ENCODE measurements around the gene MSI1.

Gene MSI1

DNA sequence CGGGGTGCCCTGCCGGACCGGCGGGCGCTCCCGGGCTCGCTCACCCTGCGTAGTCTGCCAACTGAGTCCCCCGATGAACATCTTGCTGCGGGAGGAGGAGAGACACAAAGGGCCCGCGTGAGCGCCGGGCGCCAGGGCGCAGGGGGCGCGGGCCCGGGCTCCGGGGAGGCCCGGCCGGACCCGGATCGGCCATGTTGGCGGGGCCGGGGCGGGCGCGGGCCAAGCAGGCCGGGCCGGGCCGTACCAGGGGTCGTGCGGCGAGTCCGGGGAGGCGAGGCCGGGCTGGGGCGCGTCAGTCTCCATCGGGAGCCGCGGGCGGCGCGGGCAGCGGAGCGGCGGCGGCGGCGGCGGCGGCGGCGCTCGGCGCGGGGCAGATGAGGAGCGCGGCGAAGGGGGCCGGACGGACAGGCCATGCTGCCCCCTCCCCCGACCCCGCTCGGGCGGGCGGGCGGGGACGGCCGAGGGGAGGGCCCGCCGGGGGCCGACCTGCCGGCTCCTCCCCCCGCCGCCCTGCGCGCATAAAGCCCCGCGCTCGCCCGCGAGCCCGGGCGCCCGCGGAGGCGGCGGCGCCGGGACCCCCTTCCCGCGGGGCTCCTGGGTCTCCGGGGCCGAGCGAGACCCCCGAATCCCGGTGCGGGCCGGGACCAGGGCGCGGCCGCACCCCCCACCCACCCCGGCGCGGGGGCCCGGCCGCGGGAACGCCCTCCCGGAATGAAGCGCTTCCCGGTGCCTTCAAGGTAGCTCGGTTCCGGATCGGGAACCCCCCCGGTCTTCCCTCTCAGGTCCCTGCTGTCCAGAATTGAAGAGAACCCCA lies at the start of gene MSI1:
MSI1 (minus strand) TSS at position 376 of the 814 bp plus-strand sequence; CDS start at position 303, 73 bp downstream.
- no peak for DNase-seq

DNA sequence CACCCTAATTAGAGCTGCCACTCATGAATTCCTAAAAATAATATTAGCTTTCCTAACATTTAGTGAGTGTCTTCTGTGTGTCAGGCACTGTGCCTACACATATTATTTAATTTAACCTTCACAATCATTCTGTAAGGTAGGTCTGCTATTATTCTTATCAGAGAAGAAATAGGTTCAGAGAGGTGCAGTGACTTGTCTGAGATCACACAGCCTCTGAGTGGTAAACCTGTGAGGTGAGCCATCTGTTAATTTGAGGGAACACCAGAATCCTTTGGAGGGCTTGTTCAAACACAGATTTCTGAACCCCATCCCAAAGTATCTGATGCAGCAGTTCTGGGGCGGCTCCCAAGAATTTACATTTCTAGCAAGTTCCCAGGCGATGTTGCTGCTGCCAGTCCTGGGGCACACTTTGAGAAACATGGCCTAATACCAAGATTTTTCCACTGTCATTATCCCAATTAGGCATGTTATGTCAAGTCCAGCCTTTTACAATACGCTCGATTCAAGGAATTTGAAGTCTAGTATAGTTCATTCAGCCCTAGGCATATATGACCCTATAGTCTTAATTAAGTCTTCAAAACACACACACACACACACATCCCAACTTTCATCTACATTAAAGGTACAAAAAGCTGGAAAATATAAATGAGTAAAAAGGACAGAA lies 49.1 kb upstream of the MSI1 start:
- no peak for DNase-seq

GRCh38 chr12:120416490-120417216 lies 47.7 kb upstream of the MSI1 start:
- no peak for DNase-seq

- no peak for DNase-seq
These were observed 45.1 kb upstream of the MSI1 start for GRCh38 chr12:120413901-120414695.

DNA sequence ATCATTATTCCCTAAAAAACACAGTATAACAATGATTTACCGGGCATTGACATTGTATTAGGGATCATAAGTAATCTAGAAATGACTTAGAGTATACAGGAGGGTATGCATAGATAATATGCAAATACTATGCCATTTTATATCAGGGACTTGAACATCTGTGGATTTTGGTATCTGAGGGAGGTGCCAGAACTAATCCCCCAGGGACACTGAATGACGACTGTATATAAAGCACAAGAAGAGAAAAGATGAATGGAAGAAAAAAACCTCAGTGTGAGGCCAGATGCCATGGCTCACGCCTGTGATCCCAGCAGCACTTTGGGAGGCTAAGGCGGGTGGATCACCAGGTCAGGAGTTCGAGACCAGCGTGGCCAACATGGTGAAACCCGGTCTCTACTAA lies 43.5 kb upstream of the MSI1 start:
- no peak for DNase-seq

DNA sequence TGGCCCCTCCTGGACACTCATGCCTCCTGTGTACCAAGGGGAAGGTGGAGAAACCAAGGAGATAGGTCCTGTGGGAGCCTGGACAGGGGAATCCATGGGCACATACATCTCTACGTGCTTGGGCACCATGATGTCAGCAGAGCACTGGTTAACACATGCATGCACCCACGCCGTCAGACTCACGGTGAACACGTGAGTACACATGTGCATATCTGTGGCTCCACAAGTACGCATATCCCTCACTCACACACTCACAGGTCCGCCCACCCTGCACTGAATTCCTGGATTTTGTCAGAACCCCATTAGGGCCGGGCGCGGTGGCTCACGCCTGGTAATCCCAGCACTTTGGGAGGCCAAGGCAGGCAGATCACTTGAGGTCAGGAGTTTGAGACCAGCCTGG lies 39.8 kb upstream of the MSI1 start:
- DNase-seq: no peak

DNA sequence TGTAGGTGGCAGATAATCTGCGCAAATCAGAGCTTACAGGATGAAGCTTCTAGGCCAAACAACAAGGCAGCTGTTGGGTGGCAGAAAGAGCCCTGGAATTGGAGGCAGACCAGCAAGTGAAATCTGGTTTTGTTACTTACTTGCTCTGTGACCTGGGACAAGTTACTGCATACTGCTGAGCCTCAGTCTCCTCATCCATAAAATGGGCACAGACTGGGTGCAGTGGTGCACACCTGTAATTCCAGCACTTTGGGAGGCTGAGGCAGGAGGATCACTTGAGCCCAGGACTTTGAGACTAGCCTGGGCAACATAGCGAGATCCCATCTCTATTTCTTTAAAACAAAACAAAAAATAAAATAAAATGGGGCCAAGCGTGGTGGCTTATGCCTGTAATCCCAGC lies 37.6 kb upstream of the MSI1 start:
- no peak for DNase-seq

DNA sequence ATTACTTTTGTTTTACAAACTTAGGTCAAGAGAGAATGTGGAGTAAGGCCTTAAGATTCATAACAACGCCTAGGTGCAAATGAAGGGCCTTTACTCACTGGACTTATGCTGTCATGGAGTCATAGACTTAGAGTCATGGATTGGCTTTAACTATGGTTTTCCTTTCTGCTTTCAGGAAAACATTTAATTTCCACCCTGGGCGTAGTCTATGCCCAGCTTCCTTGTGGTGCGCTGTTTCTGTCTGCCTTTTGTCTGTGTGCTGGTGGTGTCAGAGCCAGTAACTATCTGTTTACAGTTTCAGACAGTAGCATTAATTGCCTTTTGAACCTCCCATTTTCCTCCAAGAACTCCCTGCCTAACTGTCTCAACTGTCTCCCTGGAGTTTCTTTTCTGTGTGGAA lies 37.1 kb upstream of the MSI1 start:
- DNase-seq: no peak

DNA sequence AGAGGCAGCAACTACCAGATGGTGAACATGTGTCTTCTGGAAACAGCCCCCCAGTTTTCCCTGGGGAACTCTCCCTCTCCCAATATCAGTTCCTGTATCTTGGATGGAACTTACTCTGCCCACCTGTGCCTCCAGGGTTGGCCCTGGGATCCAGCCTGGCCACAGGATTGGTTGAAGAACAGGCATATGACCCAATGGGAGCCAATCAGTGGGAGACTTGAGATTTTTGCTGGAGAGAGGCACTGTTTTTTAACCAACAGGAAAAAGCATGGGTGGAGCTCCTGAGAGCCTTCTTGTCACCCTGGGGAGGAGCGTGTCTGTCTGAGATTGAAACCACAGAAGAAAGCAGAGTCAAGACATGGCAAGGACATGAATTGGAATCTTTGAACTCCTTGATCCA lies 35.3 kb upstream of the MSI1 start:
- no peak for DNase-seq

GRCh38 chr12:120403869-120404268 lies 34.9 kb upstream of the MSI1 start:
- no peak for DNase-seq

DNA sequence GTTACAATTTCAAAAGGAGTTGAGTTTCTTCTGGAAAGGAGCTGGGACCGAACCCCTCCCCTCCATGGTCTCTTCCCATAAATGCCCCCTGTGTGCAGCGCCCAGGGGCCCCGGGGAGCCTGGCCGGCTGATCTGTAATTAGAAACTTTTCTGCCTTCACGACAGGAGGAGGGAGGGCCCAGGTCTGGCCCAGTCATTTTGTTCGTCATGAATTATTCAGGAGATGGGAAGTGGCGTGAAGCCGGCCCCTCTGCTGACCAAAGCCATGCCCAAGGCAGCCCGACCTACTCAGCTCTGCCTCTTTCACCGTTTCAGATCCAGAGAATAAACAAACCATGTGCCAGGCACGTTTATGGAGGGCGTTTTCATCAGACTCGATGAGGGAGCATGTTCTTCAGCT lies 33.3 kb upstream of the MSI1 start:
- no peak for DNase-seq

DNA sequence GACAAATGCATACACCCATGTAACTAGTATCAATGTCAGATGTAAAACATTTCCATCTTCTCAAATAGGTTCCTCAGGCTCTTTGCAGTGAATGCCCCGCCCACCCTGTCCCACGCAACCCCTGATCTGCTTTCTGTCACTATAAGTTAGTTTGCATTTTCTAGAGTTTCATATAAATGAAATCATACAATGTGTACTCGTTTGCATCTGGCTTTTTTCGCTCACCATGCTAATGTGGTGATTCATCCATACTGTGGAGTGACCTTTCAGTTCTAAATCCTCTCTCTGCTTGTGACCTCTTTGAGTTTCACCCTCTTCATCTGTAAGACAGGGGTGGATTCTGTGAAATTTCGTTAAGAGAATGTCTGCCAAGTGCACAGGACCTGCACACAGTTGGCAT lies 30.6 kb upstream of the MSI1 start:
- DNase-seq: no peak

DNA sequence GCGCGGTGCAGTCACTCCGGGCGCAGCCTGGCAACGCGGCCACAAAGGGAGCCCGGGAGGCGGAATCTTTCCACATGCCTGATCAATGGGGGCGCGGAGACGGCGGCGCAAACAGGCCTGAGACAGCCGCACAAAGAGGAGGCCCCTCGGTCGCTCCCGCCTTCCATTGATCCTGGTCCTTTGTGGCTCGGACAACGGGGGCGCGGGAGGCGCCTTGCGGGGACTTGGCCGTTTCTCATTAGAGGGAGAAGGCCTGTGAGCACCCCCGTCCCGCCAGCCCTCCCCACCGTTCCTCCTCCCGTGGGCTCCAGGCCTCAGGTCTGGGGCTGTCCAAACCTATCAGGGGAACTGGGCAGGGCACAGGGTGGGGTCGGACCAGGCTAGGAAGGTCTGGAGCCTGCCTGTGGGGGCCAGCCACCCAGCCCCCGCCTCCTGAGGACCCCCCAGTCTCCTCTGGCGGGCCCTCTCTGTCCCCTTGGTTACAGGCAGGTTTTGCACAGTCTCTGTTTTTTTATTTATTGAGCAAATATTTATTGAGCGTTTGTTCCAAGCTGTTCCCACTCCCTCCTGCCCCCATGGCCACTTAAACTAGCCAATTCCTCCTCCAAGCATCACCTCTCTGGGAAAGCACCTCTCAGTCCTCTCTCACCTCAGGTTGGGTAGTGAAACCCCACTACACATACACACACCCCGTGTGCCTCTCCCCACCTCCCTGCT lies 29.0 kb upstream of the MSI1 start:
- DNase-seq: no peak

- DNase-seq: no peak
These were observed 25.8 kb upstream of the MSI1 start for GRCh38 chr12:120394483-120395367.

DNA sequence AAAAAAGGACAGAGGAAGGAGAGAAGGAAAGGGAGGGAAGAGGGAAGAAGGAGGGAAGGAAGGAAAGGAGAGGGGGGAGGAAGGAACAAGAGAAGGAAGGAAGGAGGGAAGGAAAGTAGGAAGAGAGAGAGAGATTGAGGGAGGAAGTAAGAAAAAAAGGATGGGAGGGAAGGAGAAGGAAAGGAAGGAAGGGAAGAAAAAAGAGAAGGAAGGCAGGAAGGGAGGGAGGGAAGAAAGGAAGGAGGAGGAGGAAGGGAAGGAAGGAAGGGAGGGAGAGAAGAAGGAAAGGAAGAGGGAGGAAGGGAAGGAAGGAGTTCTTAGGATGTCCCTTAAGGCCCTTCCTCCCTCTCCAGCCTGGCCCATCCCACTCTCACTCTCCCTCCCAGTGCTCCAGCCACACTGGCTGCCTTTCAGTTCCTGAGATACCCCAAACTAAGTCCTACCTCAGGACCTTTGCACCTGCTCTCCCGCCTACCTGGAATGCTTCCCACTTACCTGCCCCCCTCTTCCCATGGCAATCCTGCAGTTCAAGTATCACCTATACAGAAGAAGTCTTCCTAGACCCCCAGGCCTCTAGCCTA lies 21.7 kb upstream of the MSI1 start:
- no peak for DNase-seq

- no peak for DNase-seq
These were observed 19.9 kb upstream of the MSI1 start for GRCh38 chr12:120388691-120389481.

- no peak for DNase-seq
These were observed 12.9 kb upstream of the MSI1 start for GRCh38 chr12:120381752-120382419.

DNA sequence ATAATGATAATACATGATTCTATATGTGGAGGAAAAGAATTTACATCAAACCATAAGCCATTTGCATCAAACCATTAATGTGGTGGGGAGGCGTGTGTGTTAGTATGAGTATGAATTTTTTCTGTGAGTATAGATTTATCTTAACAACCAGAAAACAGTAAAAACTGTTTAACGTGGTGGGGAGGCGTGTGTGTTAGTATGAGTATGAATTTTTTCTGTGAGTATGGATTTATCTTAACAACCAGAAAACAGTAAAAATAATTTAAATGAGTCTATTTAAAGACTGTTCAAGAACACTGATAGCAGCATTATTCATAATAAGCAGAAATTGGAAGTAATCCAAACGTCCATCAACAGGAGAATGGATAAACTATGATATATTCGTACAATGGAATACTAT lies 9.1 kb upstream of the MSI1 start:
- DNase-seq: no peak

DNA sequence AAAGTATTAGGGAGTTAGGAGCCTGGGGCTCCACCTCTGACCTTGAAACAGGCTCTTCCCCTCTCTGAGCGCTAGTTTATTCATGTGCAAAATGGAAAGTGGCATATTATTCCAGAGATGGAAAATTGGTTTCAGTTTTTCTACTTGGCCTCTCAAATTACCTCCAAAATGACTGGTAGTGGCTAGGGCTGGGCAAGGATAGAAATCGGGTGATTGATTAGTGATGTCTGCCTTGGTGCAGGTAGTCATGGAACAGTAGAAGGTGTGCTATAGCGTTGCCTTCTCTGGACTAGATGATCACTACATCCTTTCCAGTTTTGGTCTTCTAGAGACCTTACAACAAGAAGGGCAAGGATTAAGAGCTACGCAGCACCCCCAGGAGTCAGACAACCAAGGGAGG lies 8.6 kb upstream of the MSI1 start:
- no peak for DNase-seq
